ENCODE measurements around the gene IER5L. TPM values are rescaled to one million over a fixed set of nuclear protein-coding genes. Genes with fewer than 3 reads are reported as not detected.

The IER5L gene
- total and polyA plus RNA-seq, 2 donors (not counting 3 experiments of a cell fraction or from before 2014, with no cell fraction given): 5.3 to 12.3 TPM

GRCh38 chr9:129183495-129184218 lies 5.6 kb upstream of the IER5L start:
- FAIRE-seq: no peak
- TF ChIP-seq CTCF (IDR thresholded peaks at IDR 0.05; ENCODE audit: extremely low read depth in 1 of 2, insufficient read depth in 1 of 2, low read depth in 1 of 2, low read length in 2 of 2): no peak
- no peak for TF ChIP-seq JUN (IDR thresholded peaks at IDR 0.05; ENCODE audit: borderline replicate concordance, insufficient read depth, insufficient read length, low read depth)
- TF ChIP-seq POLR2A (IDR thresholded peaks at IDR 0.05; ENCODE audit: low read depth, low read length): no peak
- TF ChIP-seq GATA2 (IDR thresholded peaks at IDR 0.05; ENCODE audit: insufficient read depth, insufficient read length, low read depth, low read length): no peak
- no peak for TF ChIP-seq MYC (IDR thresholded peaks at IDR 0.05; ENCODE audit: low read depth, low read length)
- no peak for TF ChIP-seq FOS (IDR thresholded peaks at IDR 0.05; ENCODE audit: borderline replicate concordance, insufficient read depth, low read length)
- TF ChIP-seq, protein P1, sequence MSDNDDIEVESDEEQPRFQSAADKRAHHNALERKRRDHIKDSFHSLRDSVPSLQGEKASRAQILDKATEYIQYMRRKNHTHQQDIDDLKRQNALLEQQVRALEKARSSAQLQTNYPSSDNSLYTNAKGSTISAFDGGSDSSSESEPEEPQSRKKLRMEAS (IDR thresholded peaks at IDR 0.05; ENCODE audit: insufficient read depth, insufficient read length): no peak
- no peak for TF ChIP-seq POLR2AphosphoS5 (IDR thresholded peaks at IDR 0.05; ENCODE audit: insufficient read depth, low read depth, low read length)
- TF ChIP-seq EZH2 (IDR thresholded peaks at IDR 0.05; ENCODE audit: borderline replicate concordance, low read depth, low read length, severe bottlenecking): no peak
- POLR2A ChIA-PET: no interaction called here

More at GRCh38 chr9:129183495-129184218, 5.6 kb upstream of the IER5L start:
- H3K27me3 ChIP-seq (ENCODE audit: control insufficient read depth in 2 of 2, insufficient read depth in 2 of 2, low read length in 2 of 2): no peaks in the 10 kb centered on the region
- H3K36me3 ChIP-seq (ENCODE audit: control insufficient read depth in 2 of 2, extremely low read depth in 1 of 2, insufficient read depth in 2 of 2, low read length in 2 of 2): no peaks in the 10 kb centered on the region
- intact Hi-C loops (cut with micrococcal nuclease): no loop called here
- CTCF ChIA-PET: interaction anchor here (0.8 to 2.6 kb wide), 6 partner anchors 9 to 104 kb away, joined by 3 to 9 read pairs (median 6); no protein-coding TSS in a partner anchor
- dilution Hi-C loops (cut with MboI; ENCODE audit: extremely low pct_ligation_motif_present, low sequenced_read_pairs): no loop called here
- H3K79me2 ChIP-seq (ENCODE audit: control insufficient read depth, insufficient read depth, low read length): no peaks in the 10 kb centered on the region
- BruUV-seq (replicated peaks): no TSS peak
- H2AFZ ChIP-seq (ENCODE audit: low read depth, low read length): no peak overlapping the region
- DNase-seq (ENCODE audit: low read depth, low spot score): no peak
- H4K20me1 ChIP-seq (replicated peaks; ENCODE audit: control insufficient read depth, extremely low read depth, insufficient read depth, low read length): no peaks in the 10 kb centered on the region
- no peak overlapping the region for H3K9ac ChIP-seq (replicated peaks; ENCODE audit: extremely low read depth, insufficient read depth, low read length)
- no peak overlapping the region for H3K27ac ChIP-seq (ENCODE audit: insufficient read depth, low read depth, low read length)
- no peaks in the 10 kb centered on the region for H3K9me3 ChIP-seq (replicated peaks; ENCODE audit: control insufficient read depth, insufficient read depth, low read length)
- H3K4me1 ChIP-seq (ENCODE audit: control insufficient read depth, extremely low read depth, insufficient read depth, low read length): peaks cover 1% of the 10 kb centered on the region
- no peaks in the 10 kb centered on the region for H3K9me1 ChIP-seq (replicated peaks; ENCODE audit: control insufficient read depth, extremely low read depth, insufficient read depth, low read length)
- no peak overlapping the region for H3K4me3 ChIP-seq (replicated peaks in 1 of 3; ENCODE audit: insufficient read depth in 1 of 3, low read depth in 1 of 3, low read length in 3 of 3)
- no peak overlapping the region for H3K4me2 ChIP-seq (ENCODE audit: insufficient read depth, low read length)

Data from endothelial cell of umbilical vein (primary cell).